ENCODE results near the gene LYZL1.
"Not testable (repeated sequence)": the region's sequence is repeated elsewhere in the genome, so short reads cannot be mapped to it uniquely, and the experiment has no call there.

The LYZL1 gene

GRCh38 chr10:29263506-29263905 lies 25.4 kb upstream of the LYZL1 start:
- no peak for DNase-seq (ENCODE audit: low spot score)

GRCh38 chr10:29265210-29265768 lies 23.6 kb upstream of the LYZL1 start:
- DNase-seq (ENCODE audit: low spot score) = no peak

- no peak for DNase-seq (ENCODE audit: low spot score)
Observed at GRCh38 chr10:29266641-29267040, 22.2 kb upstream of the LYZL1 start.

GRCh38 chr10:29268011-29268410 lies 20.9 kb upstream of the LYZL1 start:
- no peak for DNase-seq (ENCODE audit: low spot score)

GRCh38 chr10:29269486-29269885 lies 19.4 kb upstream of the LYZL1 start:
- DNase-seq (ENCODE audit: low spot score) = no peak

- DNase-seq (ENCODE audit: low spot score) = no peak
Observed at GRCh38 chr10:29270883-29271282, 18.0 kb upstream of the LYZL1 start.

- DNase-seq (ENCODE audit: low spot score) = no peak
Observed at GRCh38 chr10:29271877-29272276, 17.0 kb upstream of the LYZL1 start.

GRCh38 chr10:29273478-29273877 lies 15.4 kb upstream of the LYZL1 start:
- DNase-seq (ENCODE audit: low spot score) = no peak

GRCh38 chr10:29276251-29276850 lies 12.5 kb upstream of the LYZL1 start:
- no peak for DNase-seq (ENCODE audit: low spot score)

- no peak for DNase-seq (ENCODE audit: low spot score)
Observed at GRCh38 chr10:29277296-29277695, 11.6 kb upstream of the LYZL1 start.

- DNase-seq (ENCODE audit: low spot score) = no peak
Observed at GRCh38 chr10:29279779-29280487, 8.9 kb upstream of the LYZL1 start.

GRCh38 chr10:29280488-29280840 lies 8.4 kb upstream of the LYZL1 start:
- no peak for DNase-seq (ENCODE audit: low spot score)

GRCh38 chr10:29285624-29286051 lies 3.2 kb upstream of the LYZL1 start:
- no peak for DNase-seq (ENCODE audit: low spot score)

GRCh38 chr10:29287635-29288034 lies 1.2 kb upstream of the LYZL1 start:
- DNase-seq (ENCODE audit: low spot score) = no peak

GRCh38 chr10:29291561-29291960 lies 2.7 kb downstream of the LYZL1 start:
- not testable (repeated sequence) for DNase-seq (ENCODE audit: low spot score)

GRCh38 chr10:29292406-29292805 lies 3.5 kb downstream of the LYZL1 start:
- not testable (repeated sequence) for DNase-seq (ENCODE audit: low spot score)

- DNase-seq (ENCODE audit: low spot score) = no peak
Observed at GRCh38 chr10:29295813-29296212, 6.9 kb downstream of the LYZL1 start.

- no peak for DNase-seq (ENCODE audit: low spot score)
Observed at GRCh38 chr10:29297678-29298077, 8.8 kb downstream of the LYZL1 start.

GRCh38 chr10:29301359-29301910 lies 12.6 kb downstream of the LYZL1 start:
- DNase-seq (ENCODE audit: low spot score) = no peak

- no peak for DNase-seq (ENCODE audit: low spot score)
Observed at GRCh38 chr10:29302499-29302898, 13.6 kb downstream of the LYZL1 start.

GRCh38 chr10:29304264-29304994 lies 15.6 kb downstream of the LYZL1 start:
- peak; percentile 61 for DNase-seq (ENCODE audit: low spot score)

GRCh38 chr10:29304995-29305335 lies 16.1 kb downstream of the LYZL1 start:
- no peak for DNase-seq (ENCODE audit: low spot score)

GRCh38 chr10:29306688-29307087 lies 17.8 kb downstream of the LYZL1 start:
- DNase-seq (ENCODE audit: low spot score) = no peak
